HCT116 (cell line): ENCODE measurements around the gene CCDC61.

Experiments used
- CEBPB ChIP-seq: IDR thresholded peaks from 2 replicates; pipeline ENCODE4 v1.6.1; 2012; ENCODE audit warnings: low read depth
- EGR1 ChIP-seq: IDR thresholded peaks from 2 replicates; pipeline ENCODE4 v1.6.1; 2012; ENCODE audit warnings: low read depth
- EZH2 ChIP-seq: fragments of 200-600 bp; sonication (generic); IDR thresholded peaks from 2 replicates; pipeline ENCODE4 v1.6.1; 2017; ENCODE audit warnings: antibody characterized with exemption, mixed run types
- EZH2phosphoT487 ChIP-seq: fragments of 200-600 bp; IDR thresholded peaks from 2 replicates; pipeline ENCODE4 v1.6.1; 2018; ENCODE audit warnings: antibody characterized with exemption, borderline replicate concordance
- JUND ChIP-seq: IDR thresholded peaks from 2 replicates; pipeline ENCODE4 v1.6.1; 2012
- MAX ChIP-seq: IDR thresholded peaks from 2 replicates; pipeline ENCODE4 v1.6.1; 2012
- POLR2A ChIP-seq: IDR thresholded peaks from 2 replicates; pipeline ENCODE4 v1.7.0; 2011; ENCODE audit warnings: borderline replicate concordance; ENCODE audit not compliant: insufficient read depth, insufficient read length; ENCODE audit errors: extremely low read depth
- POLR2AphosphoS5 ChIP-seq: IDR thresholded peaks from 2 replicates; pipeline ENCODE4 v1.6.1; 2011; ENCODE audit warnings: mild to moderate bottlenecking, low read depth, low read length, moderate library complexity
- REST ChIP-seq: IDR thresholded peaks from 2 replicates; pipeline ENCODE4 v1.6.1; 2012; ENCODE audit warnings: low read depth
- SIN3A ChIP-seq: IDR thresholded peaks from 2 replicates; pipeline ENCODE4 v1.6.1; 2012; ENCODE audit warnings: low read depth
- TCF7L2 ChIP-seq: IDR thresholded peaks from 2 replicates; pipeline ENCODE4 v1.7.0; 2011; ENCODE audit warnings: borderline replicate concordance, inconsistent platforms; ENCODE audit not compliant: insufficient read depth, insufficient read length; ENCODE audit errors: extremely low read depth
- YY1 ChIP-seq: IDR thresholded peaks from 2 replicates; pipeline ENCODE4 v1.6.1; 2011; ENCODE audit warnings: low read length, low read depth, moderate library complexity, mild to moderate bottlenecking; ENCODE audit not compliant: insufficient replicate concordance; ENCODE audit errors: extremely low read depth
- TF ChIP-seq, protein P1 (sequence below), 3 experiments: fragments of 200-600 bp in 1 of 3; sonication (generic) in 1 of 3; IDR thresholded peaks in 2 of 3; conservative IDR thresholded peaks in 1 of 3; 2 replicates each; pipeline ENCODE4 v1.5.1; 2012 to 2017; ENCODE audit warnings: low read depth in 2 of 3, low read length in 2 of 3, antibody characterized with exemption in 1 of 3, borderline replicate concordance in 1 of 3, control low read depth in 1 of 3, mild to moderate bottlenecking in 1 of 3, mixed read lengths in 1 of 3, mixed run types in 1 of 3, moderate library complexity in 1 of 3; ENCODE audit not compliant: insufficient read depth in 1 of 3

DNA sequence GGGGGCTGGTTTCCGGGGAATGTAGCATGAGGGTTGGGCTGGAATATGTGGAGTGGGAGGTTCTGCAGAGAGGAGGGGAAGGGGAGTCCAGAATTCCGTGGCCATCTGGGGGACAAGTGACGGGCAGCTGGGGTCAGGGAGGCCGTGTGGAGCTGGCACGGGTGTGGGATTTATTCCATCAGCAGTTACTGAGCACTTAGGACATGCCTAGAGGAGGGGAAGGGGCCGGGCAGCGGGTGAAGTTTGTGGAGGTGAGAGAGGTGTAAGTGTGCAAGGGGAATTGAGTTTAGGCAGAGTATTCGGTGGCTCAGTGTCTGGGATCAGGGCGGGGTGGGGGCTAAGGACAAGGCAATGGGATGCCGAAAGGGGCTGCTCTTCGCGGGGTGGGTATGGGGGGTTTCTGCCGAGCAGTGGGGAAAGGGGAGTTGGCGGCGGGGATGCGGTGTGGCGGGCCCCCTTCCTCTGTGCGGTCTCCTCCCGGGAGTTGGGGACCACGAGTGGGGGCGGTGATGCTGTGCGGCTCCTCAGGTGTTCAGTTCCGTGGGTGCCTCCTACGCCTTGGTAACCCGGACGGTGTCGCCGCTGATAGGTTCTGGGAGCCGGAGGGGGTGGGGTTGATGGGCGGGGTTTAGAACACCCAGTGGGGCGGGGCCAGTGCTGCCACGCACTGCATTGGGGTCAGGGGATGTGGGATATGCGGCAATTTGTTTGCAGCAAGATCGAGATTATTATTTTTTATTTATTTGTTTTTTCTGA lies 5.4 kb downstream of the CCDC61 start:
- TF ChIP-seq, protein P1, sequence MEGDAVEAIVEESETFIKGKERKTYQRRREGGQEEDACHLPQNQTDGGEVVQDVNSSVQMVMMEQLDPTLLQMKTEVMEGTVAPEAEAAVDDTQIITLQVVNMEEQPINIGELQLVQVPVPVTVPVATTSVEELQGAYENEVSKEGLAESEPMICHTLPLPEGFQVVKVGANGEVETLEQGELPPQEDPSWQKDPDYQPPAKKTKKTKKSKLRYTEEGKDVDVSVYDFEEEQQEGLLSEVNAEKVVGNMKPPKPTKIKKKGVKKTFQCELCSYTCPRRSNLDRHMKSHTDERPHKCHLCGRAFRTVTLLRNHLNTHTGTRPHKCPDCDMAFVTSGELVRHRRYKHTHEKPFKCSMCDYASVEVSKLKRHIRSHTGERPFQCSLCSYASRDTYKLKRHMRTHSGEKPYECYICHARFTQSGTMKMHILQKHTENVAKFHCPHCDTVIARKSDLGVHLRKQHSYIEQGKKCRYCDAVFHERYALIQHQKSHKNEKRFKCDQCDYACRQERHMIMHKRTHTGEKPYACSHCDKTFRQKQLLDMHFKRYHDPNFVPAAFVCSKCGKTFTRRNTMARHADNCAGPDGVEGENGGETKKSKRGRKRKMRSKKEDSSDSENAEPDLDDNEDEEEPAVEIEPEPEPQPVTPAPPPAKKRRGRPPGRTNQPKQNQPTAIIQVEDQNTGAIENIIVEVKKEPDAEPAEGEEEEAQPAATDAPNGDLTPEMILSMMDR (IDR thresholded peaks at IDR 0.05 in 2 of 3, conservative IDR thresholded peaks at IDR 0.05 in 1 of 3; ENCODE audit: borderline replicate concordance in 1 of 3, insufficient read depth in 1 of 3, low read depth in 2 of 3, low read length in 2 of 3) = no peak
- TF ChIP-seq POLR2AphosphoS5 (no peak), EZH2 (no peak), POLR2A (no peak), SIN3A (no peak), TCF7L2 (no peak), MAX (no peak), REST (no peak), EZH2phosphoT487 (no peak), YY1 (no peak), EGR1 (no peak), JUND (no peak), CEBPB (no peak)
